C4-2B (cell line): ENCODE data around the gene NR4A3.
"Not testable (repeated sequence)": the region's sequence is repeated elsewhere in the genome, so short reads cannot be mapped to it uniquely, and the experiment has no call there.

Experiments
- ZFX ChIP-seq: fragments of 450-650 bp; IDR thresholded peaks from 2 replicates; pipeline ENCODE4 v1.6.1; 2017
- TF ChIP-seq, protein P1 (sequence below): fragments of 450-650 bp; conservative IDR thresholded peaks from 2 replicates; pipeline ENCODE4 v1.5.1; 2017; ENCODE audit warnings: mild to moderate bottlenecking

DNA sequence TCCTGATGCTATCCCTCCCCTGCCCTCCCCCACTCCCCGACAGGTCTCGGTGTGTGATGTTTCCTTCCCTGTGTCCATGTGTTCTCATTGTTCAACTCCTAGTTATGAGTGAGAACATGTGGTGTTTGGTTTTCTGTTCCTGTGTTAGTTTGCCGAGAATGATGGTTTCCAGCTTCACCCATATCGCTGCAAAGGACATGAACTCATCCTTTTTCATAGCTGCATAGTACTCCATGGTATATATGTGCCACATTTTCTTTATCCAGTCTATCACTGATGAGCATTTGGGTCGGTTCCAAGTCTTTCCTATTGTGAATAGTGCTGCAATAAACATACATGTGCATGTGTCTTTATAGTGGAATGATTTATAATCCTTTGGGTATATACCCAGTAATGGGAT lies 39.3 kb upstream of the NR4A3 start:
- TF ChIP-seq, protein P1, sequence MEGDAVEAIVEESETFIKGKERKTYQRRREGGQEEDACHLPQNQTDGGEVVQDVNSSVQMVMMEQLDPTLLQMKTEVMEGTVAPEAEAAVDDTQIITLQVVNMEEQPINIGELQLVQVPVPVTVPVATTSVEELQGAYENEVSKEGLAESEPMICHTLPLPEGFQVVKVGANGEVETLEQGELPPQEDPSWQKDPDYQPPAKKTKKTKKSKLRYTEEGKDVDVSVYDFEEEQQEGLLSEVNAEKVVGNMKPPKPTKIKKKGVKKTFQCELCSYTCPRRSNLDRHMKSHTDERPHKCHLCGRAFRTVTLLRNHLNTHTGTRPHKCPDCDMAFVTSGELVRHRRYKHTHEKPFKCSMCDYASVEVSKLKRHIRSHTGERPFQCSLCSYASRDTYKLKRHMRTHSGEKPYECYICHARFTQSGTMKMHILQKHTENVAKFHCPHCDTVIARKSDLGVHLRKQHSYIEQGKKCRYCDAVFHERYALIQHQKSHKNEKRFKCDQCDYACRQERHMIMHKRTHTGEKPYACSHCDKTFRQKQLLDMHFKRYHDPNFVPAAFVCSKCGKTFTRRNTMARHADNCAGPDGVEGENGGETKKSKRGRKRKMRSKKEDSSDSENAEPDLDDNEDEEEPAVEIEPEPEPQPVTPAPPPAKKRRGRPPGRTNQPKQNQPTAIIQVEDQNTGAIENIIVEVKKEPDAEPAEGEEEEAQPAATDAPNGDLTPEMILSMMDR: not testable (repeated sequence)
- TF ChIP-seq ZFX: not testable (repeated sequence)
